GM12878 (cell line): ENCODE data around the gene BIK. TPM values are rescaled to one million over a fixed set of nuclear protein-coding genes. Genes with fewer than 3 reads are reported as not detected.

Source experiments
- ATAC-seq: fragments of 200-7000 bp; cut with Tn5 transposase; 3 replicates; pipeline ENCODE4 v1.9.1; 2020; ENCODE audit warnings: mild to moderate bottlenecking, moderate library complexity
- BruUV-seq: library from RNA; stranded (reverse); fragments of 400-500 nt; replicated peaks from 2 replicates; lab custom pipeline; 2021; lab: Mats Ljungman, UMichigan
- CTCF ChIA-PET: fragments of 300-600 bp; sonication (Branson Sonifier 250); formaldehyde crosslinking; extraction: SDS; loops from one replicate; lab custom pipeline; 2021; ENCODE audit warnings: inconsistent platforms; lab: Yijun Ruan, JAX
- POLR2A ChIA-PET: fragments of 350-600 bp; formaldehyde crosslinking; extraction: SDS; loops from one replicate; lab custom pipeline; 2021; ENCODE audit warnings: inconsistent platforms; lab: Charles Lee
- RAD21 ChIA-PET: fragments of 300-600 bp; sonication (Branson Sonifier 250); formaldehyde crosslinking; loops from one replicate; lab custom pipeline; 2023; ENCODE audit warnings: antibody characterized with exemption; ENCODE audit not compliant: unreplicated experiment; lab: Charles Lee
- SMC1A ChIA-PET: fragments of 300-600 bp; sonication (Branson Sonifier 250); formaldehyde crosslinking; loops from one replicate; lab custom pipeline; 2023; ENCODE audit not compliant: unreplicated experiment, uncharacterized antibody; lab: Charles Lee
- DNase-seq: peaks from one replicate; pipeline ENCODE4 v3.0.0-alpha.2; 2011; ENCODE audit warnings: low read depth, low spot score
- FAIRE-seq: peaks from 3 replicates; lab custom pipeline; 2011; peaks lifted over from hg19 to GRCh38; lab: Jason Lieb, UNC
- H2AFZ ChIP-seq: 2 replicates; pipeline ENCODE4 v1.6.0; 2011; ENCODE audit warnings: low read depth, low read length, control low read depth; ENCODE audit not compliant: control insufficient read depth
- H3K27ac ChIP-seq: 2 replicates; pipeline ENCODE4 v1.5.1; 2011; ENCODE audit warnings: control low read depth; ENCODE audit not compliant: control insufficient read depth, insufficient read depth
- H3K27me3 ChIP-seq, 2 experiments: replicated peaks in 1 of 2; 2 replicates each; pipeline versions ENCODE4 v1.6.0 to v1.6.1; 2011; ENCODE audit warnings: low read length in 1 of 2; ENCODE audit not compliant: control insufficient read depth in 2 of 2, insufficient read depth in 2 of 2
- H3K36me3 ChIP-seq, 2 experiments: 2 replicates each; pipeline ENCODE4 v1.5.1; 2011; ENCODE audit warnings: low read length in 1 of 2; ENCODE audit not compliant: control insufficient read depth in 2 of 2, insufficient read depth in 2 of 2
- H3K4me1 ChIP-seq: 2 replicates; pipeline ENCODE4 v1.6.1; 2011; ENCODE audit warnings: mild to moderate bottlenecking, low read length, moderate library complexity, mixed read lengths; ENCODE audit not compliant: control insufficient read depth, insufficient read depth
- H3K4me2 ChIP-seq: 2 replicates; pipeline ENCODE4 v1.6.0; 2011; ENCODE audit warnings: control low read depth; ENCODE audit not compliant: control insufficient read depth, insufficient read depth
- H3K4me3 ChIP-seq: fragments of 200-600 bp; sonication (generic); 2 replicates; pipeline ENCODE4 v1.5.1; 2016
- H3K79me2 ChIP-seq: 2 replicates; pipeline ENCODE4 v1.6.0; 2011; ENCODE audit warnings: low read length; ENCODE audit not compliant: control insufficient read depth, insufficient read depth
- H3K9ac ChIP-seq: 2 replicates; pipeline ENCODE4 v1.8.0; 2011; ENCODE audit warnings: low read length, control low read depth, mixed read lengths; ENCODE audit not compliant: control insufficient read depth, insufficient read depth
- H3K9me3 ChIP-seq: replicated peaks from 3 replicates; pipeline ENCODE4 v1.5.1; 2011; ENCODE audit warnings: mild to moderate bottlenecking, low read length; ENCODE audit not compliant: control insufficient read depth, insufficient read depth
- H4K20me1 ChIP-seq: 2 replicates; pipeline ENCODE4 v1.6.0; 2011; ENCODE audit not compliant: control insufficient read depth, insufficient read depth
- ESRRA ChIP-seq: IDR thresholded peaks from 2 replicates; pipeline ENCODE4 v1.6.1; 2012; ENCODE audit warnings: mild to moderate bottlenecking, low read length, improper control_type of control experiment
- HDAC2 ChIP-seq: fragments of 200-600 bp; sonication (generic); IDR thresholded peaks from 2 replicates; pipeline ENCODE4 v1.6.1; 2017
- JUND ChIP-seq: IDR thresholded peaks from 2 replicates; pipeline ENCODE4 v1.6.1; 2012; ENCODE audit warnings: low read depth, mild to moderate bottlenecking, low read length, improper control_type of control experiment, moderate library complexity
- NR2C1 ChIP-seq: fragments of 450-650 bp; IDR thresholded peaks from 2 replicates; pipeline ENCODE4 v1.6.1; 2017; ENCODE audit warnings: antibody characterized with exemption, mild to moderate bottlenecking, moderate library complexity
- PML ChIP-seq: IDR thresholded peaks from 2 replicates; pipeline ENCODE4 v1.6.1; 2012; ENCODE audit warnings: low read length, inconsistent platforms
- PRDM15 ChIP-seq: fragments of 450-650 bp; formaldehyde crosslinking; IDR thresholded peaks from 2 replicates; pipeline ENCODE4 v1.4.0; 2020; ENCODE audit warnings: mild to moderate bottlenecking, moderate library complexity
- REST ChIP-seq: IDR thresholded peaks from 2 replicates; pipeline ENCODE4 v1.6.1; 2012; ENCODE audit warnings: mild to moderate bottlenecking, low read depth, low read length
- ZNF207 ChIP-seq: fragments of 450-650 bp; IDR thresholded peaks from 2 replicates; pipeline ENCODE4 v1.6.1; 2014; ENCODE audit warnings: antibody characterized with exemption, mild to moderate bottlenecking, borderline replicate concordance
- WGBS: methylation state at CpG from one replicate; pipeline ENCODE4 v1.1.6; 2016; ENCODE audit warnings: low lambda C conversion rate; ENCODE audit not compliant: insufficient replicate concordance, insufficient coverage; ENCODE audit errors: missing lambda C conversion rate; 5-methylcytosine and 5-hydroxymethylcytosine counted together
- in situ Hi-C: fragments of 300-500 bp; cut with MboI; formaldehyde crosslinking; loops from 9 replicates; pipeline ENCODE4 v1.14.3; 2018; ENCODE audit warnings: mixed read lengths
- intact Hi-C: fragments of 100-400 bp; cut with micrococcal nuclease; formaldehyde crosslinking; loops from one replicate; pipeline ENCODE4 v1.14.2; 2022; ENCODE audit not compliant: unreplicated experiment
- polyA plus RNA-seq, 11 experiments: library from polyadenylated mRNA; depleted of rRNA in 4 of 11; unstranded in 6 of 11; stranded (reverse) in 5 of 11; fragments of >200 nt; fragmentation: Nextera tagmentation in 4 of 11; fragmentation: Illumina TruSeq in 1 of 11; extraction: Ambion mirVana in 4 of 11; extraction: Trizol in 1 of 11; gene quantifications; 1 replicate in 1 of 11; 2 replicates in 10 of 11; pipeline versions ENCODE4 v1.2.1 to v1.2.3, GENCODE V29; 2011 to 2016; ENCODE audit warnings: inconsistent platforms in 2 of 11, missing spikeins in 2 of 11, low read depth in 1 of 11
- total RNA-seq, 4 experiments: library from RNA; depleted of rRNA in 3 of 4; stranded (reverse); fragments of >200 nt in 3 of 4; fragmentation: Illumina TruSeq in 1 of 4; extraction: Trizol in 1 of 4; gene quantifications; 2 replicates each; pipeline versions ENCODE4 v1.2.1 to v1.2.3, GENCODE V29; 2013 to 2021

Gene BIK
- total and polyA plus RNA-seq, 10 of the 15 experiments (the other 5 are each of a cell fraction or from before 2014, with no cell fraction given): 0.33 to 9.8 (median 3.9) TPM

- in situ Hi-C loops (no loop called here), intact Hi-C loops (no loop called here)
- H3K4me2 ChIP-seq: no peak overlapping the region
- FAIRE-seq: no peak
- ATAC-seq: no peak
- no peaks in the 10 kb centered on the region for H3K36me3 ChIP-seq
- no peak overlapping the region for H3K9ac ChIP-seq
- no peak for DNase-seq
- POLR2A ChIA-PET: interaction anchor here (0.7 kb wide), 1 partner anchor 14 kb away, joined by 5 read pairs; no protein-coding TSS in a partner anchor
- no peaks in the 10 kb centered on the region for H3K9me3 ChIP-seq
- WGBS: 97% methylated on average over 7 of the region's 7 CpGs
- no peak overlapping the region for H3K27ac ChIP-seq
- RAD21 ChIA-PET: no interaction called here
- BruUV-seq: no TSS peak
- H3K4me3 ChIP-seq: no peak overlapping the region
- no peaks in the 10 kb centered on the region for H4K20me1 ChIP-seq
- no peak overlapping the region for H2AFZ ChIP-seq
- H3K79me2 ChIP-seq: no peaks in the 10 kb centered on the region
- CTCF ChIA-PET: no interaction called here
- H3K4me1 ChIP-seq: peaks cover 39% of the 10 kb centered on the region
- peaks cover 0 to 3% of the 10 kb centered on the region in 2 experiments; a peak in 1 of 4 replicates for H3K27me3 ChIP-seq
- TF ChIP-seq ZNF207 (no peak), ESRRA (no peak), PRDM15 (CRISPR knock-in tag) (no peak), HDAC2 (no peak), REST (no peak), JUND (no peak), PML (no peak), NR2C1 (no peak)
- SMC1A ChIA-PET: interaction anchor here (0.6 kb wide), 1 partner anchor 15 kb away, joined by 3 read pairs; no protein-coding TSS in a partner anchor
These were observed 6.4 kb downstream of the BIK start for GRCh38 chr22:43116932-43117331.
